Loucy (cell line): ENCODE measurements around the gene ITPRID2.

Experiments used
- H2AFZ ChIP-seq: fragments of 200-600 bp; sonication (generic); 2 replicates; pipeline ENCODE4 v1.6.0; 2016; ENCODE audit warnings: antibody characterized with exemption, mild to moderate bottlenecking, low read length, moderate library complexity
- H3F3A ChIP-seq: fragments of 200-600 bp; 2 replicates; pipeline ENCODE4 v1.6.0; 2016; ENCODE audit warnings: antibody characterized with exemption, low read depth, mild to moderate bottlenecking
- H3K27me3 ChIP-seq: fragments of 200-600 bp; sonication (generic); 2 replicates; pipeline ENCODE4 v1.6.1; 2014; ENCODE audit warnings: low read length, mild to moderate bottlenecking; ENCODE audit not compliant: insufficient read depth, poor library complexity, severe bottlenecking
- H3K36me3 ChIP-seq: fragments of 200-600 bp; sonication (generic); 2 replicates; pipeline ENCODE4 v1.6.1; 2016; ENCODE audit warnings: low read length; ENCODE audit not compliant: insufficient read depth
- H3K4me1 ChIP-seq: fragments of 200-600 bp; sonication (generic); 2 replicates; pipeline ENCODE4 v1.5.1; 2014; ENCODE audit warnings: low read length, mild to moderate bottlenecking; ENCODE audit not compliant: insufficient read depth, poor library complexity, severe bottlenecking
- H3K4me2 ChIP-seq: fragments of 200-600 bp; sonication (generic); 2 replicates; pipeline ENCODE4 v1.6.0; 2014; ENCODE audit warnings: antibody characterized with exemption, low read length, low read depth, mild to moderate bottlenecking; ENCODE audit not compliant: poor library complexity, severe bottlenecking
- H3K4me3 ChIP-seq: fragments of 200-600 bp; sonication (generic); 2 replicates; pipeline ENCODE4 v1.5.1; 2014; ENCODE audit warnings: low read length, mild to moderate bottlenecking, mixed read lengths; ENCODE audit not compliant: poor library complexity, severe bottlenecking
- H3K79me2 ChIP-seq: fragments of 200-600 bp; sonication (generic); 2 replicates; pipeline ENCODE4 v1.6.1; 2014; ENCODE audit warnings: low read length; ENCODE audit not compliant: insufficient read depth
- H3K9ac ChIP-seq: fragments of 200-600 bp; sonication (generic); 2 replicates; pipeline ENCODE4 v1.6.0; 2014; ENCODE audit warnings: mild to moderate bottlenecking, low read depth, low read length, moderate library complexity; ENCODE audit not compliant: poor library complexity, severe bottlenecking
- H3K9me2 ChIP-seq: fragments of 200-600 bp; sonication (generic); replicated peaks from 2 replicates; pipeline ENCODE4 v1.6.1; 2016; ENCODE audit warnings: low read depth, low read length, mixed read lengths
- H3K9me3 ChIP-seq: fragments of 200-600 bp; sonication (generic); 2 replicates; pipeline ENCODE4 v1.6.1; 2014; ENCODE audit warnings: mild to moderate bottlenecking, antibody characterized with exemption, low read length, low read depth; ENCODE audit not compliant: insufficient read depth
- H4K20me1 ChIP-seq: fragments of 200-600 bp; sonication (generic); 2 replicates; pipeline ENCODE4 v1.6.0; 2014; ENCODE audit warnings: antibody characterized with exemption, low read length, mild to moderate bottlenecking; ENCODE audit not compliant: insufficient read depth, poor library complexity, severe bottlenecking
- EZH2phosphoT487 ChIP-seq: fragments of 200-600 bp; IDR thresholded peaks from 2 replicates; pipeline ENCODE4 v1.6.1; 2018; ENCODE audit warnings: antibody characterized with exemption, mild to moderate bottlenecking, moderate library complexity, borderline replicate concordance
- TF ChIP-seq, protein P1 (sequence below): fragments of 200-600 bp; sonication (generic); conservative IDR thresholded peaks from 2 replicates; pipeline ENCODE4 v1.5.1; 2014; ENCODE audit warnings: mild to moderate bottlenecking, antibody characterized with exemption, low read length

Gene ITPRID2

DNA sequence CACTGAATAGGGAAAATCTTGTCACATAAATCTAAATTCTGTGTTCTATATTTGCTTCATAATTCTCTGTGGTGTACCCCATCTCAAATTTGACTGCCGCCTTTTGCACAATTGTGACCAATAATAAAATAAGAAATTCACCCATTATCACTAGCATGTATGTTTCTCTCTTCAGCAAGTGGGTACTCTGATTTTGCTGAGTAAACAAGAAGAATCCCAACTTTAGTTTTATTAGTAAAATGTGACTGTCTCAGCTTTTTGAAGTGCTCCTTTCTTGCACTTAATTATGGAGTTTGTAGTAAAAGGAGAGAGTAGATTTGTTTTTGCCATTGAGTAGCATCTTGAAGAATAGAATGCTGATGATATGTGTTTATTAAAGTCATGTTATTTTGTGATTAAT is 16.1 kb downstream of the ITPRID2 start:
- Histone ChIP-seq H3K9ac (no peak overlapping the region), H3K79me2 (peaks cover 92% of the 10 kb centered on the region), H3F3A (no peaks in the 10 kb centered on the region), H3K36me3 (peaks cover 63% of the 10 kb centered on the region; the same call in 1 of the 2 replicates), H2AFZ (no peak overlapping the region), H3K27me3 (no peaks in the 10 kb centered on the region), H3K4me2 (peak overlapping the region; percentile 54), H3K4me3 (no peak overlapping the region), H3K4me1 (peaks cover 53% of the 10 kb centered on the region), H3K9me2 (no peaks in the 10 kb centered on the region), H4K20me1 (peaks cover 89% of the 10 kb centered on the region), H3K9me3 (no peaks in the 10 kb centered on the region)
- TF ChIP-seq, protein P1, sequence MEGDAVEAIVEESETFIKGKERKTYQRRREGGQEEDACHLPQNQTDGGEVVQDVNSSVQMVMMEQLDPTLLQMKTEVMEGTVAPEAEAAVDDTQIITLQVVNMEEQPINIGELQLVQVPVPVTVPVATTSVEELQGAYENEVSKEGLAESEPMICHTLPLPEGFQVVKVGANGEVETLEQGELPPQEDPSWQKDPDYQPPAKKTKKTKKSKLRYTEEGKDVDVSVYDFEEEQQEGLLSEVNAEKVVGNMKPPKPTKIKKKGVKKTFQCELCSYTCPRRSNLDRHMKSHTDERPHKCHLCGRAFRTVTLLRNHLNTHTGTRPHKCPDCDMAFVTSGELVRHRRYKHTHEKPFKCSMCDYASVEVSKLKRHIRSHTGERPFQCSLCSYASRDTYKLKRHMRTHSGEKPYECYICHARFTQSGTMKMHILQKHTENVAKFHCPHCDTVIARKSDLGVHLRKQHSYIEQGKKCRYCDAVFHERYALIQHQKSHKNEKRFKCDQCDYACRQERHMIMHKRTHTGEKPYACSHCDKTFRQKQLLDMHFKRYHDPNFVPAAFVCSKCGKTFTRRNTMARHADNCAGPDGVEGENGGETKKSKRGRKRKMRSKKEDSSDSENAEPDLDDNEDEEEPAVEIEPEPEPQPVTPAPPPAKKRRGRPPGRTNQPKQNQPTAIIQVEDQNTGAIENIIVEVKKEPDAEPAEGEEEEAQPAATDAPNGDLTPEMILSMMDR = no peak
- TF ChIP-seq EZH2phosphoT487 = no peak

DNA sequence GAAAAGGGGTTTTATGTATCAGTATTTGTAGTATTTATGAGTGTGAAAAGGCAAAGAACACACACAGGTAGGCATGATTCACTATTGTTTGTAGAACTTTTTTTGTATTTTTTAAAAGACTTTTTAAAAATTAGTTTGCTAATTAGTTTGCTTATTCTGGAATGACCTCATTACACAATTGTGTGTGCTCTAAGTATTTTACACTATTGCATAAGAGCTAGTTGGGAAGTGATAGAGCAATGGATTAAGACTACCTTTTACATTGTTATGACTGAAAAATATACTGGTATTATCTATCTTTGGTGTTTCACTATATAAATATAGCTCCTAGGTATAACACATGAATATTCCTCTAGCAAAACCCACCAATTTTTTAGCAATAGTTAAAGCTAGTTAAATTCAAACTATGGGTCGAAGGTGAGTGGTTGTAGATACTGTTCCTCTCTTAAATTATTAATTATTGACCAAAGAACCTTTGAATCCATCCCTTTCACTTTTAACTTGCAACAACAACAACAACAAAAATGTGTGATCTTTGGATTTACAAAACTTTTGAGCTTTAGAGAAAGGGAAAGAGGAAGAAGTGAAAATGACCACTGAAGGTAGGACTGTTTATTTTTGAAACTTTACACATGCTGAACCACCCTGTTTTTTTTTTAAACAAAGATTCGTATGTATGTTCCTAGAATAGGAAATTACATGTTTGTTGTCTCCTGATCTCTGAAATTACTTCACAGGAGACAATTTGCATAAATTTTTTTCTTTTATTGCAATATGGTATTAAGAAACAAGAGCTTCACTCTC is 18.7 kb downstream of the ITPRID2 start:
- Histone ChIP-seq H3K79me2 (peaks cover 70% of the 10 kb centered on the region), H2AFZ (no peak overlapping the region), H3K36me3 (peaks cover 65% of the 10 kb centered on the region), H3K4me1 (peaks cover 36% of the 10 kb centered on the region), H3F3A (no peaks in the 10 kb centered on the region), H3K9me2 (no peaks in the 10 kb centered on the region), H3K9me3 (no peaks in the 10 kb centered on the region), H3K9ac (no peak overlapping the region), H4K20me1 (peaks cover 72% of the 10 kb centered on the region), H3K4me2 (peak overlapping the region; percentile 0), H3K27me3 (no peaks in the 10 kb centered on the region), H3K4me3 (no peak overlapping the region)
- no peak for TF ChIP-seq EZH2phosphoT487
- TF ChIP-seq, protein P1 = no peak

GRCh38 chr2:181911830-181912229 is 20.3 kb downstream of the ITPRID2 start:
- no peaks in the 10 kb centered on the region for H3K9me2 ChIP-seq
- peaks cover 56% of the 10 kb centered on the region for H4K20me1 ChIP-seq
- no peak overlapping the region for H3K4me3 ChIP-seq
- peaks cover 71% of the 10 kb centered on the region for H3K36me3 ChIP-seq
- H3K27me3 ChIP-seq = no peaks in the 10 kb centered on the region
- H2AFZ ChIP-seq = no peak overlapping the region
- H3K9ac ChIP-seq = no peak overlapping the region
- TF ChIP-seq EZH2phosphoT487 = no peak
- peak overlapping the region; percentile 27 for H3K4me2 ChIP-seq
- H3K4me1 ChIP-seq = peaks cover 27% of the 10 kb centered on the region
- H3K9me3 ChIP-seq = no peaks in the 10 kb centered on the region
- H3K79me2 ChIP-seq = peaks cover 54% of the 10 kb centered on the region
- no peaks in the 10 kb centered on the region for H3F3A ChIP-seq

GRCh38 chr2:181915102-181915501 is 23.6 kb downstream of the ITPRID2 start:
- H3F3A ChIP-seq = no peaks in the 10 kb centered on the region
- H3K9ac ChIP-seq = no peak overlapping the region
- H4K20me1 ChIP-seq = peaks cover 27% of the 10 kb centered on the region
- no peaks in the 10 kb centered on the region for H3K9me2 ChIP-seq
- H3K4me2 ChIP-seq = no peak overlapping the region
- no peaks in the 10 kb centered on the region for H3K27me3 ChIP-seq
- H2AFZ ChIP-seq = no peak overlapping the region
- H3K79me2 ChIP-seq = peaks cover 23% of the 10 kb centered on the region; the same call in 1 of the 2 replicates
- no peak for TF ChIP-seq EZH2phosphoT487
- TF ChIP-seq, protein P1 = no peak
- peaks cover 90% of the 10 kb centered on the region for H3K36me3 ChIP-seq
- no peaks in the 10 kb centered on the region for H3K9me3 ChIP-seq
- no peak overlapping the region for H3K4me3 ChIP-seq
- H3K4me1 ChIP-seq = peaks cover 13% of the 10 kb centered on the region
